PFSK-1 (cell line): ENCODE results near the gene SLC6A17.

Source experiments
- FOXP2 ChIP-seq: optimal IDR thresholded peaks from 2 replicates; pipeline ENCODE3; 2011; ENCODE audit warnings: borderline replicate concordance, control low read depth, inconsistent platforms; ENCODE audit not compliant: insufficient read depth; ENCODE audit errors: extremely low read length, extremely low read depth
- POLR2AphosphoS5 ChIP-seq: IDR thresholded peaks from 2 replicates; pipeline ENCODE4 v1.6.1; 2012; ENCODE audit warnings: low read depth, mild to moderate bottlenecking, control low read depth, low read length, moderate library complexity
- SIN3A ChIP-seq: IDR thresholded peaks from 2 replicates; pipeline ENCODE4 v1.6.1; 2012; ENCODE audit warnings: mild to moderate bottlenecking, low read length, moderate library complexity, borderline replicate concordance; ENCODE audit not compliant: insufficient read depth
- TAF1 ChIP-seq: IDR thresholded peaks from 2 replicates; pipeline ENCODE4 v1.6.1; 2012; ENCODE audit warnings: low read length, control low read depth, borderline replicate concordance; ENCODE audit not compliant: insufficient read depth
- TF ChIP-seq, protein P1 (sequence below), 2 experiments: IDR thresholded peaks; 2 replicates each; pipeline versions ENCODE4 v1.6.1 to v1.8.0; 2011 to 2012; ENCODE audit warnings: low read depth in 2 of 2, low read length in 2 of 2, control low read depth in 1 of 2, inconsistent platforms in 1 of 2, mild to moderate bottlenecking in 1 of 2, moderate library complexity in 1 of 2; ENCODE audit not compliant: insufficient read depth in 1 of 2

Gene SLC6A17

DNA sequence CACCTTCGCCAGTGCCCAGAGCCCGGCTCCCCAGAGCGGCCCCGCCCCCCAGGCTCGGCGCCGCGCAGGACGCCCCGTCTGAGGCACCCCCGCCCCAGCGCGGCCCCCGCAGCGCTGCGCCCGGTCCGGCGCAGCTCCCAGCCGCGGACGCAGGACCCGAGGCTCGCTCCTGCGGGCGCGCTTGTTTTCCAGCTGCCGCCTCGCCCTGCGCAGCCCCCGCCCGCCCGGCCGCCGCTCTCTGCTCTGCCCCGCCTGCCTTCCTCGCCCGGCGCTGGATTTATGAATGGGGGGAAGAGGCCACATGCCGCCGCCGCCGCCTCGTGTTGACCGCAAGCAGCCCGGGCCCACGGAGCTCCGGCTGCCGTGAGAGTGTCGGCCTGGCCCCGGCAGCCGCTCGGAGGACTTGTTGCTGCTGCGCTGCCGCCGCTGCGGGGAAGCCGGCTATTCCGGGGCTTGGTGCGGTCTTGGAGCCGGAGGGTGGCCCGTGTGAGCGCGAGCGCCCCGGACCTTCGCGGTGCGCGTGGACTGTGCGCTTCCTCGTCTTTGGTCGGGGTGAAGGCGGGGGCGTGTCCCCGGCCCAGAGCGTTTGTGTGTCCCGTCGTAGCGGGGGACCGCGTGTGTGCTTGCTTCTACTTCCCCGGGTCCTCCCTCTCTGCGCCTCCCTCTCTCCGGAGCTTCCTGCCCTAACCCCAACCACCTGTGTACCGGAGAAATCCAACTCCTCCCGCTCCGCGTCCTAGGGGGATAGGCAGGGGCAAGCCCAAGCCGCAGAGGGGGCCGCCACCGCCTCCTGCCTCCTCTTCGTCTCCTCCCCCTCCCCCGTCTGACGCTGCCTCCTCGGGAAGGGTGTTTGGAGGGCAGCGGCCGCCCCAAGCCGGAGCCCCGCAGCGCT lies 60.6 kb downstream of the SLC6A17 start:
- 0 out of 2 replicates have a peak, but pooled peaks have one; percentile 19 for TF ChIP-seq SIN3A
- TF ChIP-seq, protein P1, sequence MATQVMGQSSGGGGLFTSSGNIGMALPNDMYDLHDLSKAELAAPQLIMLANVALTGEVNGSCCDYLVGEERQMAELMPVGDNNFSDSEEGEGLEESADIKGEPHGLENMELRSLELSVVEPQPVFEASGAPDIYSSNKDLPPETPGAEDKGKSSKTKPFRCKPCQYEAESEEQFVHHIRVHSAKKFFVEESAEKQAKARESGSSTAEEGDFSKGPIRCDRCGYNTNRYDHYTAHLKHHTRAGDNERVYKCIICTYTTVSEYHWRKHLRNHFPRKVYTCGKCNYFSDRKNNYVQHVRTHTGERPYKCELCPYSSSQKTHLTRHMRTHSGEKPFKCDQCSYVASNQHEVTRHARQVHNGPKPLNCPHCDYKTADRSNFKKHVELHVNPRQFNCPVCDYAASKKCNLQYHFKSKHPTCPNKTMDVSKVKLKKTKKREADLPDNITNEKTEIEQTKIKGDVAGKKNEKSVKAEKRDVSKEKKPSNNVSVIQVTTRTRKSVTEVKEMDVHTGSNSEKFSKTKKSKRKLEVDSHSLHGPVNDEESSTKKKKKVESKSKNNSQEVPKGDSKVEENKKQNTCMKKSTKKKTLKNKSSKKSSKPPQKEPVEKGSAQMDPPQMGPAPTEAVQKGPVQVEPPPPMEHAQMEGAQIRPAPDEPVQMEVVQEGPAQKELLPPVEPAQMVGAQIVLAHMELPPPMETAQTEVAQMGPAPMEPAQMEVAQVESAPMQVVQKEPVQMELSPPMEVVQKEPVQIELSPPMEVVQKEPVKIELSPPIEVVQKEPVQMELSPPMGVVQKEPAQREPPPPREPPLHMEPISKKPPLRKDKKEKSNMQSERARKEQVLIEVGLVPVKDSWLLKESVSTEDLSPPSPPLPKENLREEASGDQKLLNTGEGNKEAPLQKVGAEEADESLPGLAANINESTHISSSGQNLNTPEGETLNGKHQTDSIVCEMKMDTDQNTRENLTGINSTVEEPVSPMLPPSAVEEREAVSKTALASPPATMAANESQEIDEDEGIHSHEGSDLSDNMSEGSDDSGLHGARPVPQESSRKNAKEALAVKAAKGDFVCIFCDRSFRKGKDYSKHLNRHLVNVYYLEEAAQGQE (IDR thresholded peaks at IDR 0.05; ENCODE audit: insufficient read depth in 1 of 2, low read depth in 2 of 2, low read length in 2 of 2) = no peak

DNA sequence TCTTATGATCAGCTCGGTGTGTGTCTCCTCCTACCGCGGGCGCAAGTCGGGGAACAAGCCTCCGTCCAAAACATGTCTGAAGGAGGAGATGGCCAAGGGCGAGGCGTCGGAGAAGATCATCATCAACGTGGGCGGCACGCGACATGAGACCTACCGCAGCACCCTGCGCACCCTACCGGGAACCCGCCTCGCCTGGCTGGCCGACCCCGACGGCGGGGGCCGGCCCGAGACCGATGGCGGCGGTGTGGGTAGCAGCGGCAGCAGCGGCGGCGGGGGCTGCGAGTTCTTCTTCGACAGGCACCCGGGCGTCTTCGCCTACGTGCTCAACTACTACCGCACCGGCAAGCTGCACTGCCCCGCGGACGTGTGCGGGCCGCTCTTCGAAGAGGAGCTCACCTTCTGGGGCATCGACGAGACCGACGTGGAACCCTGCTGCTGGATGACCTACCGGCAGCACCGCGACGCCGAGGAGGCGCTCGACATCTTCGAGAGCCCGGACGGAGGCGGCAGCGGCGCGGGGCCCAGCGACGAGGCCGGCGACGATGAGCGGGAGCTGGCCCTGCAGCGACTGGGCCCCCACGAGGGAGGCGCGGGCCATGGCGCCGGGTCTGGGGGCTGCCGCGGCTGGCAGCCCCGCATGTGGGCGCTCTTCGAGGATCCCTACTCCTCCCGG lies 61.3 kb downstream of the SLC6A17 start:
- TF ChIP-seq SIN3A (no peak), TAF1 (no peak), POLR2AphosphoS5 (no peak), FOXP2 (no peak)
- TF ChIP-seq, protein P1 (IDR thresholded peaks at IDR 0.05; ENCODE audit: insufficient read depth in 1 of 2, low read depth in 2 of 2, low read length in 2 of 2) = no peak

DNA sequence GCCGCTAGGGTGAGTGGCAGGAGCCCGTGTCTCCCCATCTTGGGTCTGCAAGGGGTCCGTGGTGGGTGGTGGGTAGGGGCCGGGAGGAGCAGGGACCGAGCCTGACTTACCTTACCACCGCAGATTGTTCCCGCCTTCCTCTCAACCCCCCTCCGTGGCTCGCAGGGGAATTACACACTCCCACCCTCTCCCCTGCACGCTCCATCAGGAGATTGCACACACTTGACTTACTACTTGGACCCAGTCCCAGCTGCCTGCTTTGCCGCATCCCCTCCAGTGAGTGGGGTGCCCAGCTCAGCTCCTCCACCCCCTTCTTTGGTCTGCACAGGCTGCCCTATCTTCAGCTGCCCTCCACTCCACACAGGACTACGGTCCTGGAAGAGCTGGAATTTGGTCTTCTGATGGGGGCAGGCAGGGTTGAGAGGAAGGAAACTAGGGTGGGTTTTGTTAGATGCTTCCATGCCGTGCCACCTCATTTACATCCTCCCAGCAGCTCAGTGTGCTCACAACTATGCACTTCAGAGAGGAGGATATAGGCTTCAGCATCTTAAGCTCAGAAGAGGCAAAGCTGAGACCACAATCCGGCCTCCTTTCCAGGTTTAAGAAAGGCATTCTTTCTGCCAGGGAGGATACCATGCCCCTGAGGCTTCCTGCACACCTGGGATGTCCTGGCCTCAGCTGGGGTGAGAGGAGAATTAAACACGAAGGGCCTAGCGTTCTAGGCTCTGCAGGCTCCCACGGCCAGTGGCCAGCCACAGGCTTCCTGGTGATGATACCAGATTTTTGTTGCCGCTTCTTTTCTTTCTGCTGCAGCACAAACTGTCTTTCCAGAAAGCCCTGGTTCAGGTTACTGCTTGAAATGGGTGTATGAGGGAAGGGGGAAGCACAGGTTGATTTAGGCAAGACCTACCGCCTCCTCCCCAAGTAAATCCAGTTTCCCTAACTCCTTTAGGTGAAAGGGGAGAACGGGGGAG lies 62.2 kb downstream of the SLC6A17 start:
- TF ChIP-seq FOXP2 (no peak), TAF1 (no peak)
- TF ChIP-seq, protein P1 (IDR thresholded peaks at IDR 0.05; ENCODE audit: insufficient read depth in 1 of 2, low read depth in 2 of 2, low read length in 2 of 2) = no peak

DNA sequence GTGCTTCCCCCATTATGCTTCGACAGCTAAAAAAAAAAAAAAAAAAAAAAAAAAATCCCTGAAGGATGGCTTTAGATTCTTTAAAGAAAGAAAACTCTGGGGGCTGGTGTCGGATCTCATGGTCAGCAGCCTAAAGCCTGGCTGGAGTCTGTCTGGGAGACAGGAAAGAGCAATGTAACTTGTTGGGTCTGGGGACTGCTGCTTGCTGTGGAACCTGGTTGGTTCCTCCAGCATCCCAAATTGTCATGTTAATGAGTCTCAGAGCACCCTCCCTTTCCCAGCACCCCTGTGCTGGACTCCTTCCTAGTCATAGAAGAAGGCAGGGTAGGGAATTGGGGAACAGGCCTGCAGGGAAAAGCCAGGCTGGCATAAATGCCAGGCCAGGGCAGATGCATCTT lies 62.8 kb downstream of the SLC6A17 start:
- no peak for TF ChIP-seq SIN3A
- TF ChIP-seq TAF1 = no peak
